Chondrocyte (in vitro differentiated cells): ENCODE data around the gene GLB1L2. TPM values are rescaled to one million over a fixed set of nuclear protein-coding genes. Genes with fewer than 3 reads are reported as not detected.
A peak's percentile ranks its signal among the peaks of the same experiment; 100 is the strongest.

Source experiments
- DNase-seq: peaks from one replicate; pipeline ENCODE4 v3.0.0; 2021; ENCODE audit warnings: mixed read lengths, low spot score
- H3K27ac Mint-ChIP-seq: one replicate; pipeline ENCODE4 v1.8.0; 2021; ENCODE audit warnings: mild to moderate bottlenecking, moderate library complexity, mixed read lengths; ENCODE audit not compliant: unreplicated experiment
- H3K27me3 Mint-ChIP-seq: 2 replicates; pipeline ENCODE4 v1.8.0; 2021; ENCODE audit warnings: low read depth, mixed read lengths
- H3K36me3 Mint-ChIP-seq: 2 replicates; pipeline ENCODE4 v1.8.0; 2021; ENCODE audit warnings: low read depth, mixed read lengths
- H3K4me1 Mint-ChIP-seq: 2 replicates; pipeline ENCODE4 v1.8.0; 2021; ENCODE audit warnings: low read depth, mild to moderate bottlenecking, mixed read lengths
- H3K4me3 Mint-ChIP-seq: one replicate; pipeline ENCODE4 v1.8.0; 2021; ENCODE audit warnings: mild to moderate bottlenecking, moderate library complexity, mixed read lengths; ENCODE audit not compliant: unreplicated experiment
- H3K9me3 Mint-ChIP-seq: 2 replicates; pipeline ENCODE4 v1.8.0; 2021; ENCODE audit warnings: low read depth, mixed read lengths
- CTCF ChIP-seq: fragments of 200-600 bp; sonication (generic); IDR thresholded peaks from 2 replicates; pipeline ENCODE4 v1.5.0; 2021; ENCODE audit warnings: antibody characterized with exemption, mild to moderate bottlenecking, moderate library complexity
- total RNA-seq: library from RNA; stranded (reverse); gene quantifications from 3 replicates; pipeline ENCODE4 v1.2.1, GENCODE V29; 2021

Gene GLB1L2
- total RNA-seq, 1 donor from 2014 or later: 0.35 TPM

DNA sequence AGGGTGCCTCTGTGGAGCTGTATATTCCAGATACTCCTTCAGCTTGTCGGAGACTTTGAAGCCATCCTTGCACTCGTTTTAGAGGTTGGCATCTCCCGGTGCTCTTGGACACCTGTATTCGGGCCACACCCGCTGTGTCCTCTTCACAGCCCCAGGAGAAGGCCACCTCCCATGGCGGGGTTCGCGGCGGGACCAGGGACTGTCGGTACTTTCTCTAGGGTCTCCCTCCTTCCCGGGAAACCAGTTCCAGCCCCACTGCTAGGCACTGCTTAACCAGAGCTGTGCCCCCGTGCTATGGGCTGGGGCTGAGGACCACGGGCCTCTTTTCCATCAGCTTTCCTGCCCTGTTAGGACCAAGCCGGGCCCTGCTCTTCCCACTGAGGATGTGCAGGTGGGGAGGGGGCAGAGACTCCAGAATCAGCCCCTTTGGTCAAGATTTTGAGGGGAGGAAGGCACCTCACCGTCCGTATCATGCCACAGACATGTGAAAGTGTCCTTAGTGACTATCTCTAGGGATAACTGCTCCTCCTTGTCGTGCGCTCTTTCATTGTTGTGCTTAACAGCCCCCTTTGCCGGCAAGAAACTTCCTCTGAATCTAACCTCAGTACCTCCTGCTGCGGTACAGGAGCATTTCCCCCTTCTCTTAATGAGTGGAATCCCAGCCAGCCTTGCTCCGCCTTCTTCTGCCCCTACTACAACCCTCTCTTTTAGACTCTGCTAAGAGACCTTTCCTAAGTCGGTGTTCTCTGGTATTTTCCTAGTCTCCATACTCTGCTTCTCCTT lies 81.4 kb downstream of the GLB1L2 start:
- Mint-ChIP-seq H3K27ac (no peak overlapping the region), H3K9me3 (no peaks in the 10 kb centered on the region), H3K27me3 (peaks cover 61% of the 10 kb centered on the region), H3K4me1 (no peaks in the 10 kb centered on the region), H3K4me3 (peak overlapping the region; percentile 29), H3K36me3 (no peaks in the 10 kb centered on the region)
- no peak for TF ChIP-seq CTCF
- DNase-seq: peak; percentile 79

- Mint-ChIP-seq H3K36me3 (no peaks in the 10 kb centered on the region), H3K27ac (no peak overlapping the region), H3K4me3 (no peak overlapping the region), H3K4me1 (no peaks in the 10 kb centered on the region), H3K27me3 (peaks cover 61% of the 10 kb centered on the region), H3K9me3 (no peaks in the 10 kb centered on the region)
- no peak for DNase-seq
- TF ChIP-seq CTCF: no peak
These were observed 82.3 kb downstream of the GLB1L2 start for GRCh38 chr11:134413826-134414731.

DNA sequence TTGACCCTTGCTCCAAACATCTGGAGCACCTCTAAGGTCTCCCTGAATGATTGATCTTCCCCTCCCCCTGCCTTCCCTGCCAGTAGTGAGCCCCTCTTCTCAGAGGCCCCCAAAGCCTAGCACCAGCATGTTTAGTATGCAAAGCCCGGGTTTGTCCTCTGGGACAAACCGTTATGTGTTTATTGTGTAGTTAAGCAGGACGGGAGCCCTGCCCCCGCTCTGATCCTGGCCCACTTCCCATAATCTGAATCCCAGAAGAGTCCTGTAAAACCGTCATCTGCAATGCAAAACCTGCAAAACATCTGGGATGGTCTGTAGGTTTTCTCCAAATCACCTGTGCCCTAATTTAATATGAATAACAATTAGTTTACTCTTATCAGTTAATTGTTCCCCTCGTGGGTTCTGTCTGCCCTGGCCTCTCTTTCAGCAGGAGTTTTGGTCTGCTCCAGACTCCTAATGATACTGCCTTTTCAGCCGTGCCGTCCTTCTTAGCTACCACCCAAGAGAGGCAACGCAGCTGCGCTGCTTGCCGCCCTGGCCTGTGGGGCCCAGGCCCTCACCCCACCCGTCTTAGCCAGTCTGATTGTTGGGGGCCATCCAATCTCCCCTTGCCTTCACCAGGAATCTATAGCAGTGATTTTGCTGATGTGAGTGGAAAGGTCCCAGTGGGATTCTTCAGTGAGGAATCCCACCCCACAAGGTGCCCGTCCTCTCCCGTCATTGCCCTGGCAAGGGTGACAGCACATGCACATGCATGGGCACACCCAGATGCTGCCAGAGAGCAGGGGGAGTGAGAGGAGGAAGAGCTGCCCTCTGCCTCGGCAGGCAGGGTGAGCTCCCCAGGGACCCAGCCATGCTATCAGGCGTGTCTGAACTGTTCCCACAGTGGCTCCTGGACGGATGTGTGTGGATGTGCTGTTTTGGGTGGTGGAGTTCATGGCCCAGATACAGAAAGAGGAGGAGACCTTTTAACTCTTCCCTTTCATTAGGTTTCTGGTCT lies 83.3 kb downstream of the GLB1L2 start:
- H3K4me1 Mint-ChIP-seq: no peaks in the 10 kb centered on the region
- no peak overlapping the region for H3K27ac Mint-ChIP-seq
- H3K4me3 Mint-ChIP-seq: no peak overlapping the region
- H3K36me3 Mint-ChIP-seq: no peaks in the 10 kb centered on the region
- H3K9me3 Mint-ChIP-seq: no peaks in the 10 kb centered on the region
- TF ChIP-seq CTCF: no peak
- DNase-seq: no peak
- peaks cover 54% of the 10 kb centered on the region for H3K27me3 Mint-ChIP-seq

- Mint-ChIP-seq H3K27ac (no peak overlapping the region), H3K4me3 (no peak overlapping the region), H3K4me1 (no peaks in the 10 kb centered on the region), H3K27me3 (peaks cover 43% of the 10 kb centered on the region), H3K9me3 (no peaks in the 10 kb centered on the region), H3K36me3 (no peaks in the 10 kb centered on the region)
- no peak for DNase-seq
- no peak for TF ChIP-seq CTCF
These were observed 84.9 kb downstream of the GLB1L2 start for GRCh38 chr11:134416726-134417125.
